GM12874 (cell line): Measurements from ENCODE around the gene MRGPRF.
A peak's percentile ranks its signal among the peaks of the same experiment; 100 is the strongest.

Experiments
- CTCF ChIP-seq: IDR thresholded peaks from 2 replicates; pipeline ENCODE4 v1.5.1; 2011; ENCODE audit warnings: low read depth, mild to moderate bottlenecking, control low read depth, low read length, moderate library complexity; ENCODE audit not compliant: insufficient read depth

The MRGPRF gene

DNA sequence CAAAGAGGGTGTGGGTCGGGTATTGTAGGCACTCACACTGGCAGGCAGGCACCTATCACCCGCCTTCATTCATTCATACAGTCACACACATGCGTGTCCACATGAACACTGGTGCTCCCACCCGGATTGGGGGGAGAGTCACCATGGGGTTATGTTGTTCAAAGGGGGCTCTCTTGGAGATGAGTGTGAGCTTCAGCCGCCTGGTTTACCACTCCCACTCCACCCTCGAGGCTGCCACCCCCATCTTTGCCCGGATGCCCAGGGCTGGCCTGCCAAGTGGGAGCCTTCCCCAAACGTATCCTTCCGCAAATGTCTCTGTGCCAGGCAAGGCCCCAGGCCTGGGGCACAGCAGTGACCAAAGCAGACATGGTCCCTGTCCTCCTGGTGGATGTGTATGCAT lies 54.8 kb downstream of the MRGPRF start:
- TF ChIP-seq CTCF = no peak

- TF ChIP-seq CTCF = no peak
Observed at GRCh38 chr11:68956547-68957254, 56.3 kb downstream of the MRGPRF start.

- peak; percentile 49 for TF ChIP-seq CTCF
Observed at GRCh38 chr11:68956142-68956541, 56.9 kb downstream of the MRGPRF start.

DNA sequence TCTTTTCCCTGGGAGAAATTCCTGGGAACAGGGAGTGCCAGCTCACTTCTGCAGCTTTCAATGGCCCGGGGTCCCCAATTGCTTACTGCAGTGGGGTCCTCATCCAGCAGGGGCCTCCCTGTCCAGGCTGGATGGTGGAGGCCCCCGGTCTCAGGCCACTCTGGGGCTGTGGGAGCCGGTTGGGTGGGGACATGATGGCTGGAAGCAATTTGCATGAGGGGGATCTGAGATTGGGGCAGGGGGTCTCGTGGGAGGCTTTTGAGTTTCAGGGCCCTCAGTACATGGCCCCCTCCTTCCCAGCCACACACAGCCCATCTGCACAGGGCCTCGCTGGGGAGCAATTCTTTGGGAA lies 57.5 kb downstream of the MRGPRF start:
- TF ChIP-seq CTCF = no peak

- TF ChIP-seq CTCF = no peak
Observed at GRCh38 chr11:68954836-68955606, 58.0 kb downstream of the MRGPRF start.
